ENCODE results near the gene UBE4B. TPM values are rescaled to one million over a fixed set of nuclear protein-coding genes. Genes with fewer than 3 reads are reported as not detected.

The UBE4B gene
- total and polyA plus RNA-seq, 2 experiments from 2014 or later: 28.4 to 115 TPM

- peaks cover 40% of the 10 kb centered on the region for H3K27me3 Mint-ChIP-seq (ENCODE audit: insufficient read depth, low read depth, poor library complexity)
- TF ChIP-seq EZH2 (IDR thresholded peaks at IDR 0.05; ENCODE audit: low read depth, unreplicated experiment) (peak; percentile 54), CTCF (conservative IDR thresholded peaks at IDR 0.05; ENCODE audit: low read depth in 2 of 2) (no peak), NANOG (IDR thresholded peaks at IDR 0.05; ENCODE audit: borderline replicate concordance) (no peak)
- peak within 1 kb of the TSS; percentile 93 for H2AFZ ChIP-seq
Observed at GRCh38 chr1:9996624-9997582, 35.9 kb upstream of the UBE4B start, which contains the start of gene RBP7. Gene RBP7 (plus strand): TSS chr1:9997228. CDS start chr1:9997259, 31 bp downstream.

GRCh38 chr1:10001016-10001665 lies 31.6 kb upstream of the UBE4B start:
- no peaks in the 10 kb centered on the region for H3K79me2 ChIP-seq (replicated peaks; ENCODE audit: insufficient read depth)
- peaks cover 34% of the 10 kb centered on the region for H3K27me3 ChIP-seq (ENCODE audit: insufficient read depth)
- no peaks in the 10 kb centered on the region for H4K20me1 ChIP-seq (replicated peaks; ENCODE audit: insufficient read depth)
- no peak overlapping the region for H3K4me2 ChIP-seq
- no peak for DNase-seq (ENCODE audit: low spot score)
- ATAC-seq: no peak
- H3K9me3 Mint-ChIP-seq: no peaks in the 10 kb centered on the region; the same call in 1 of the 3 replicates
- H2AFZ ChIP-seq: no peak overlapping the region
- H3K27ac Mint-ChIP-seq: no peak overlapping the region
- peaks cover 5% of the 10 kb centered on the region; the same call in 2 of the 3 replicates for H3K4me1 Mint-ChIP-seq
- H3K27me3 Mint-ChIP-seq (ENCODE audit: insufficient read depth, low read depth, poor library complexity): peaks cover 30% of the 10 kb centered on the region
- H3K4me3 Mint-ChIP-seq: no peak overlapping the region
- H3K27ac ChIP-seq (ENCODE audit: low read depth): no peak overlapping the region
- peaks cover 9% of the 10 kb centered on the region; the same call in 1 of the 2 replicates for H3F3A ChIP-seq (replicated peaks; ENCODE audit: low read depth)
- no peaks in the 10 kb centered on the region; the same call in 2 of the 3 replicates for H3K36me3 Mint-ChIP-seq (ENCODE audit: low read depth)
- H3K4me1 ChIP-seq (ENCODE audit: insufficient read depth): no peaks in the 10 kb centered on the region
- H3K9me2 ChIP-seq (ENCODE audit: insufficient read depth): no peaks in the 10 kb centered on the region
- no peak overlapping the region for H3K4me3 ChIP-seq
- H3K36me3 ChIP-seq (ENCODE audit: insufficient read depth): no peaks in the 10 kb centered on the region
- TF ChIP-seq ZNF331 (CRISPR knock-in tag; IDR thresholded peaks at IDR 0.05; ENCODE audit: low read depth): no peak
- TF ChIP-seq JUNB (IDR thresholded peaks at IDR 0.05; ENCODE audit: unreplicated experiment): no peak
- TF ChIP-seq REST (IDR thresholded peaks at IDR 0.05; ENCODE audit: unreplicated experiment): no peak
- TF ChIP-seq EZH2 (IDR thresholded peaks at IDR 0.05; ENCODE audit: low read depth, unreplicated experiment): no peak
- TF ChIP-seq ETS1 (IDR thresholded peaks at IDR 0.05): no peak
- no peak for TF ChIP-seq CREB1 (CRISPR knock-in tag; IDR thresholded peaks at IDR 0.05; ENCODE audit: low read depth)

More at GRCh38 chr1:9996624-9997582, 35.9 kb upstream of the UBE4B start, which contains the start of gene RBP7:
- Histone ChIP-seq H3K4me1 (ENCODE audit: insufficient read depth) (no peaks in the 10 kb centered on the region), H3K36me3 (ENCODE audit: insufficient read depth) (no peaks in the 10 kb centered on the region), H4K20me1 (replicated peaks; ENCODE audit: insufficient read depth) (no peaks in the 10 kb centered on the region), H3F3A (replicated peaks; ENCODE audit: low read depth) (peaks cover 9% of the 10 kb centered on the region; the same call in 1 of the 2 replicates), H3K27ac (ENCODE audit: low read depth) (no peak within 1 kb of the TSS), H3K79me2 (replicated peaks; ENCODE audit: insufficient read depth) (no peaks in the 10 kb centered on the region), H3K27me3 (ENCODE audit: insufficient read depth) (peaks cover 46% of the 10 kb centered on the region), H3K4me3 (peak within 1 kb of the TSS; percentile 66), H3K4me2 (peak within 1 kb of the TSS; percentile 81), H3K9me2 (ENCODE audit: insufficient read depth) (no peaks in the 10 kb centered on the region)
- peaks cover 5% of the 10 kb centered on the region; the same call in 2 of the 3 replicates for H3K4me1 Mint-ChIP-seq
- no peaks in the 10 kb centered on the region; the same call in 1 of the 3 replicates for H3K9me3 Mint-ChIP-seq
- no peaks in the 10 kb centered on the region; the same call in 2 of the 3 replicates for H3K36me3 Mint-ChIP-seq (ENCODE audit: low read depth)
- peak within 1 kb of the TSS; percentile 79 for H3K4me3 Mint-ChIP-seq
- DNase-seq (ENCODE audit: low spot score) (peak; percentile 63), ATAC-seq (peak; percentile 83)
- no peak within 1 kb of the TSS for H3K27ac Mint-ChIP-seq

Measured in GM23338 (cell line).